RWPE2 (cell line): ENCODE data around the gene SFXN2.

Experiments
- ATAC-seq: fragments of 200-7000 bp; cut with Tn5 transposase; 3 replicates; pipeline ENCODE4 v1.9.1; 2021; ENCODE audit warnings: low read depth
- DNase-seq: peaks from one replicate; pipeline ENCODE4 v3.0.0-alpha.2; 2020; ENCODE audit warnings: low spot score
- H3K27ac ChIP-seq: fragments of 450-650 bp; 2 replicates; pipeline ENCODE4 v1.5.1; 2017; ENCODE audit warnings: mild to moderate bottlenecking; ENCODE audit not compliant: poor library complexity, severe bottlenecking
- H3K27me3 ChIP-seq: fragments of 250-450 bp; sonication (Bioruptor Pico); 2 replicates; pipeline ENCODE4 v1.5.1; 2021; ENCODE audit warnings: mild to moderate bottlenecking, moderate library complexity; ENCODE audit not compliant: insufficient read depth, poor library complexity, severe bottlenecking
- H3K36me3 ChIP-seq: fragments of 250-450 bp; sonication (Bioruptor Pico); 2 replicates; pipeline ENCODE4 v1.5.1; 2020; ENCODE audit warnings: low read depth, mild to moderate bottlenecking, moderate library complexity
- H3K4me1 ChIP-seq: fragments of 250-450 bp; sonication (Bioruptor Pico); 2 replicates; pipeline ENCODE4 v1.5.1; 2021; ENCODE audit warnings: mild to moderate bottlenecking, moderate library complexity; ENCODE audit not compliant: insufficient read depth, poor library complexity, severe bottlenecking
- H3K4me3 ChIP-seq: fragments of 250-450 bp; sonication (Bioruptor Pico); 2 replicates; pipeline ENCODE4 v1.5.1; 2021; ENCODE audit warnings: mild to moderate bottlenecking, moderate library complexity; ENCODE audit not compliant: severe bottlenecking
- H3K9me3 ChIP-seq: fragments of 250-450 bp; sonication (Bioruptor Pico); 2 replicates; pipeline ENCODE4 v1.5.1; 2021; ENCODE audit warnings: mild to moderate bottlenecking, moderate library complexity; ENCODE audit not compliant: severe bottlenecking
- TF ChIP-seq, protein P1 (sequence below): fragments of 450-650 bp; IDR thresholded peaks from one replicate; pipeline ENCODE4 v1.5.1; 2017; ENCODE audit warnings: mild to moderate bottlenecking, moderate library complexity; ENCODE audit not compliant: poor library complexity, severe bottlenecking

SFXN2 gene

DNA sequence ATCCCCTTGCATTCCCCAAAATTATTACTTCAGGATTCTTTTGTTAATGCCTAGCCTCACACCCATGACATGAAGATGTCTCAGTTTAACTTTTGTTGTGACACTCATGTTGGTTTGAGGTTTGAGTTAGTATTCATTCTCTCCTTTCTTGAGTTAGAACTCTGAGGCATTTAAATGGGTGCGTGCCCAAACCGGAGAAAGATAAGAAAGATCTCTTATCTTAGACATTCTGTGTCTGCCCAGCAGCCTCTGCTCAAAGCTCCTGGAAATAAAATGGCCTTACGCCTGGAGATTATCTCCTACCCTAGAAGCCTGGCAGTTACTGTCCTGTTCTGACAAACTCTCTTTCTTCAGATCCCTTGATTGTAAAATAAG lies 55.7 kb downstream of the SFXN2 start:
- Histone ChIP-seq H3K9me3 (no peaks in the 10 kb centered on the region), H3K36me3 (no peaks in the 10 kb centered on the region), H3K27ac (peak overlapping the region; percentile 71), H3K27me3 (no peaks in the 10 kb centered on the region), H3K4me3 (no peak overlapping the region), H3K4me1 (peaks cover 41% of the 10 kb centered on the region)
- TF ChIP-seq, protein P1, sequence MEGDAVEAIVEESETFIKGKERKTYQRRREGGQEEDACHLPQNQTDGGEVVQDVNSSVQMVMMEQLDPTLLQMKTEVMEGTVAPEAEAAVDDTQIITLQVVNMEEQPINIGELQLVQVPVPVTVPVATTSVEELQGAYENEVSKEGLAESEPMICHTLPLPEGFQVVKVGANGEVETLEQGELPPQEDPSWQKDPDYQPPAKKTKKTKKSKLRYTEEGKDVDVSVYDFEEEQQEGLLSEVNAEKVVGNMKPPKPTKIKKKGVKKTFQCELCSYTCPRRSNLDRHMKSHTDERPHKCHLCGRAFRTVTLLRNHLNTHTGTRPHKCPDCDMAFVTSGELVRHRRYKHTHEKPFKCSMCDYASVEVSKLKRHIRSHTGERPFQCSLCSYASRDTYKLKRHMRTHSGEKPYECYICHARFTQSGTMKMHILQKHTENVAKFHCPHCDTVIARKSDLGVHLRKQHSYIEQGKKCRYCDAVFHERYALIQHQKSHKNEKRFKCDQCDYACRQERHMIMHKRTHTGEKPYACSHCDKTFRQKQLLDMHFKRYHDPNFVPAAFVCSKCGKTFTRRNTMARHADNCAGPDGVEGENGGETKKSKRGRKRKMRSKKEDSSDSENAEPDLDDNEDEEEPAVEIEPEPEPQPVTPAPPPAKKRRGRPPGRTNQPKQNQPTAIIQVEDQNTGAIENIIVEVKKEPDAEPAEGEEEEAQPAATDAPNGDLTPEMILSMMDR: no peak
- DNase-seq: no peak
- no peak for ATAC-seq

DNA sequence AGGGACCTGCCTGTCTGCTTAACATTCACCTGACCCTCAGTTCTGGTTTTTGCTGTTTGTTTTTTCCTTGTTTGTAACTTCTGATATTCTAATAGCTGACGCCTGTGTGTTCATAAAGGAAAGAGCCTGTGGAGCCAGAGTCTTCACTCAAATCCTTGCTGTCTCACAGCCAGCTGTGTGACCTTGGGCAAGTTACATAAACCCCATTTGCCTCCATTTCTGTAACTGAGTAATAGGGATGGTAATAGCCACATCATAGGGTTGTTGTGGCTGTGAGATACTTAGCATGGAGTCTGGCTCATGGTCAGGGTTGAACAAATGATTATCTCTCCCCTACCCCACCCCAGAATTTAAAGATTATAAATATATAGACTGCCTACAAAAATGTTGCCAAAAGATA lies 56.4 kb downstream of the SFXN2 start:
- H3K36me3 ChIP-seq: no peaks in the 10 kb centered on the region
- H3K27ac ChIP-seq: peak overlapping the region; percentile 71
- no peaks in the 10 kb centered on the region for H3K27me3 ChIP-seq
- H3K9me3 ChIP-seq: no peaks in the 10 kb centered on the region
- no peak overlapping the region for H3K4me3 ChIP-seq
- DNase-seq (no peak), ATAC-seq (no peak)
- H3K4me1 ChIP-seq: peaks cover 42% of the 10 kb centered on the region
- TF ChIP-seq, protein P1: no peak

DNA sequence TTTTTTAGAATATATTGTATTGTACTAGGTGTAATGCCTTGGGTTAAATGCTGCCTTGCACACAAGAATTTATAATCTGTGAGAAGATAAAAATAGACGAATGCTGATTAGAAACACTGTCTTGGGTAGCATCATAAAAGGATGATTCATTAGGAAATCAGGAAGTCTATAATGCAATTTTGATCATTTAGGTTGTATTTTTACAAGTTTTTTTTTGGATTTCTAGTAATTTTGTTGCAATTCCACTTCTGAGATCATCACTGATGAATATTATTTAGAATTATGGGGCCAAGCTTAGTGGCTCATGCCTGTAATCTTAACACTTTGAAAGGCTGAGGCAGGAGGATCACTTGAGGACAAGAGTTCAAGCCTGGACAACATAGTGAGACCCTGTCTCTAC lies 58.9 kb downstream of the SFXN2 start:
- no peaks in the 10 kb centered on the region for H3K36me3 ChIP-seq
- DNase-seq (no peak), ATAC-seq (no peak)
- H3K4me3 ChIP-seq: no peak overlapping the region
- H3K9me3 ChIP-seq: no peaks in the 10 kb centered on the region
- TF ChIP-seq, protein P1: no peak
- H3K27me3 ChIP-seq: no peaks in the 10 kb centered on the region
- peaks cover 66% of the 10 kb centered on the region for H3K4me1 ChIP-seq
- H3K27ac ChIP-seq: peak overlapping the region; percentile 40

DNA sequence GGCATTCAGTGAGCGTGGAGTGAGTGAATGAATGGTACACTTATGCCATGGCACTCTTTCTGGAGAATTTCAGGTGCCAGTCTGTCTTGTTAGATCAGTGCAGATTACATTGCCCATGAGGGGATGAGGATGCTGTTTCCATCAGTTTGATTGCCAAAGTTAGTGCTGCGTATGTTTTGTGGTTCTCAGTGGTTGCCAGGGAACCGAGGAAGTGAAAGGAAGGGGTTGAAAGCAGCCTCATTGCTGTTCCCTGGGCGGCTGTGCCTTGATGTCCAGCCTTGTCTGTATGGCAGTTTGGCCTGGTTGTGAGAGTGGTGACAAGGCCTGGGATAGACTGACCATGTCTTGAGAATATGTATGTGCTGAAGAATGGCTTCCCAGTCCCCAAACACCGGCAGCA lies 59.5 kb downstream of the SFXN2 start:
- H3K4me1 ChIP-seq: peaks cover 70% of the 10 kb centered on the region
- no peak for DNase-seq
- TF ChIP-seq, protein P1: no peak
- no peaks in the 10 kb centered on the region for H3K36me3 ChIP-seq
- no peak for ATAC-seq
- H3K27ac ChIP-seq: peak overlapping the region; percentile 40
- no peaks in the 10 kb centered on the region for H3K27me3 ChIP-seq
- no peak overlapping the region for H3K4me3 ChIP-seq
- H3K9me3 ChIP-seq: no peaks in the 10 kb centered on the region

DNA sequence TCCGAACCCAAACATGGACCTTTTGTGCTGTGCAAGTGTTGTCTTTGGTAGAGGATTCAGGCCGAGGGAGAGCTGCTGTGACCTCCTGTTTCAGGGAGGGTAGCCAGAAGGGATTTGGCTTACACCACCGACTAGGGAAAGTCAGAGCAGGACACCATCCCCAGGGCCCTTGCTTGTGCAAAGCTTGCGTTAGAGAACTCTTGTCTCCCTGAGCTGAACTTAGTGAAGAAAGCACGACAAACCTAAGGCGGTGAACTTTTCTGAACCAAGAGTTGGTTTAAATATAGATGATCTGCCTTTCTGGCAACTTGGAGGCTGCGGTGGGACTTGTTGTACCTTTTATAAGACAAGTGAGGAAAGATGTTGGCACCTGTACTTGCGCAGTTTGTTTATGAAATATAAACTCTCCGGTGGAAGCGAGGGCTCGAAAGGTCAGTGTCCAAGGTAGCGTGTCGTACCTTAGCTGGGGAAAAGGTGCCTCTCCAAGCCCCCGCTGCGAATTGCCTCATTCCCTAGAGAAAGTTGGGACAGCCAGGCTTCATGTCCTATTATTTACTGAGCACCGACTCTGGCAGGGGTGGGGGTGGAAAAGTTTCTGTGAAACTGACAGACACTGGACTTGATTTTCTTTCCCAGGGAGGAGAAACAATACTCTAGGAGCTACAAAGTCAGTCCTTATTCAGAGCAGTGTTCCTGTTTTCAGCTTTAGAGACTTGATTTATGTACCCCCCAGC lies 60.9 kb downstream of the SFXN2 start:
- peaks cover 69% of the 10 kb centered on the region for H3K4me1 ChIP-seq
- H3K4me3 ChIP-seq: no peak overlapping the region
- DNase-seq (no peak), ATAC-seq (no peak)
- no peaks in the 10 kb centered on the region for H3K27me3 ChIP-seq
- H3K27ac ChIP-seq: peak overlapping the region; percentile 98
- H3K36me3 ChIP-seq: no peaks in the 10 kb centered on the region
- TF ChIP-seq, protein P1: no peak
- H3K9me3 ChIP-seq: no peaks in the 10 kb centered on the region
